AG04450 (cell line): Measurements from ENCODE around the gene SLK. TPM values are rescaled to one million over a fixed set of nuclear protein-coding genes. Genes with fewer than 3 reads are reported as not detected.

Experiments
- CTCF ChIA-PET: fragments of 300-600, 350-600 bp; formaldehyde crosslinking; extraction: SDS; loops from one replicate; lab custom pipeline; 2022; ENCODE audit warnings: antibody characterized with exemption, inconsistent platforms; lab: Charles Lee
- POLR2A ChIA-PET: fragments of 350-600 bp; formaldehyde crosslinking; extraction: SDS; loops from one replicate; lab custom pipeline; 2021; ENCODE audit warnings: antibody characterized with exemption, inconsistent platforms; lab: Yijun Ruan, JAX
- DNase-seq: peaks from one replicate; pipeline ENCODE4 v3.0.0-alpha.2; 2011; ENCODE audit warnings: low read depth, low spot score
- H3K27ac ChIP-seq: one replicate; pipeline ENCODE4 v1.5.1; 2012; ENCODE audit warnings: low read depth, low read length, control low read depth
- H3K27me3 ChIP-seq: one replicate; pipeline ENCODE4 v1.6.0; 2012; ENCODE audit warnings: low read length; ENCODE audit not compliant: control insufficient read depth, insufficient read depth
- H3K4me3 ChIP-seq: 2 replicates; pipeline ENCODE4 v1.5.1; 2011; ENCODE audit warnings: mild to moderate bottlenecking, low read depth, low read length, control low read depth
- H3K9me3 ChIP-seq: 2 replicates; pipeline ENCODE4 v1.5.1; 2012; ENCODE audit warnings: low read length; ENCODE audit not compliant: control insufficient read depth, insufficient read depth
- CTCF ChIP-seq: IDR thresholded peaks from 2 replicates; pipeline ENCODE4 v1.5.1; 2011; ENCODE audit warnings: low read depth, low read length, control low read depth, inconsistent platforms
- polyA plus RNA-seq: library from polyadenylated mRNA; depleted of rRNA; stranded (reverse); fragments of >200 nt; gene quantifications from 2 replicates; pipeline ENCODE4 v1.2.3, GENCODE V29; 2011

The SLK gene
- polyA plus RNA-seq, 1 experiment: 16.5 TPM

- Histone ChIP-seq H3K4me3 (no peak overlapping the region), H3K27me3 (no peaks in the 10 kb centered on the region), H3K27ac (no peak overlapping the region), H3K9me3 (no peaks in the 10 kb centered on the region)
- POLR2A ChIA-PET: no interaction called here
- no peak for TF ChIP-seq CTCF
- DNase-seq: no peak
- CTCF ChIA-PET: no interaction called here
Observed at GRCh38 chr10:103926722-103927319, 40.1 kb upstream of the SLK start.

GRCh38 chr10:103928784-103929183 is 38.2 kb upstream of the SLK start:
- ChIA-PET CTCF (no interaction called here), POLR2A (no interaction called here)
- Histone ChIP-seq H3K4me3 (no peak overlapping the region), H3K27ac (no peak overlapping the region), H3K27me3 (peaks cover 4% of the 10 kb centered on the region), H3K9me3 (no peaks in the 10 kb centered on the region)
- DNase-seq: no peak
- TF ChIP-seq CTCF: no peak

GRCh38 chr10:103929381-103929921 is 37.5 kb upstream of the SLK start:
- DNase-seq: no peak
- H3K9me3 ChIP-seq: no peaks in the 10 kb centered on the region
- H3K4me3 ChIP-seq: no peak overlapping the region
- POLR2A ChIA-PET: no interaction called here
- CTCF ChIA-PET: no interaction called here
- no peak for TF ChIP-seq CTCF
- peaks cover 4% of the 10 kb centered on the region for H3K27me3 ChIP-seq
- no peak overlapping the region for H3K27ac ChIP-seq

- ChIA-PET CTCF (no interaction called here), POLR2A (no interaction called here)
- Histone ChIP-seq H3K4me3 (no peak overlapping the region), H3K9me3 (no peaks in the 10 kb centered on the region), H3K27me3 (peaks cover 4% of the 10 kb centered on the region), H3K27ac (no peak overlapping the region)
- no peak for TF ChIP-seq CTCF
- no peak for DNase-seq
Observed at GRCh38 chr10:103930449-103930848, 36.5 kb upstream of the SLK start.

GRCh38 chr10:103930881-103931280 is 36.1 kb upstream of the SLK start:
- no peaks in the 10 kb centered on the region for H3K9me3 ChIP-seq
- TF ChIP-seq CTCF: no peak
- POLR2A ChIA-PET: no interaction called here
- H3K27ac ChIP-seq: no peak overlapping the region
- H3K4me3 ChIP-seq: no peak overlapping the region
- DNase-seq: no peak
- CTCF ChIA-PET: interaction anchor here (0.7 kb wide), 1 partner anchor 11 kb away, joined by 3 read pairs; no protein-coding TSS in a partner anchor
- peaks cover 7% of the 10 kb centered on the region for H3K27me3 ChIP-seq
